ENCODE data around the gene ZPLD1. TPM values are rescaled to one million over a fixed set of nuclear protein-coding genes. Genes with fewer than 3 reads are reported as not detected.

ZPLD1 gene
- total RNA-seq, 2 experiments from 2014 or later: not detected

DNA sequence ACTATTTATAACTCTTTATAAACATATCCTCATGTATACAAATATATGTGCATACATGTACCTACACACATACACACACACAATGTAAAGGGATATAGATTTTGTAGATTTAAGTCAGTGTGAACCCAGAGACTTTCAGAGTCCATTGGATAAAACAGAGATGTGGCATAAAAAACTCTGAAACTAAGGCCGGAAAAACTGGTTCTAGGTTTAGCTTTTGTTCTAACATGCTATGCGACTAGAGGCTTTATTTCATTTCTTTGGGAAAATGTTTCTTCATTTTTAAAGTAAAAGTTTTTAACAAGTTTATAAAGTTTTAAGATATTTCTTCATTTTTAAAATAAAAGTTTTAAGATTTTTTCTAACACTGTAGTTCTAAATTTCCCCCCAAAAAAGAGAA lies 36.7 kb downstream of the ZPLD1 start:
- TF ChIP-seq EZH2phosphoT487 (IDR thresholded peaks at IDR 0.05; ENCODE audit: borderline replicate concordance, low read depth, low read length): no peak
- TF ChIP-seq, protein P1, sequence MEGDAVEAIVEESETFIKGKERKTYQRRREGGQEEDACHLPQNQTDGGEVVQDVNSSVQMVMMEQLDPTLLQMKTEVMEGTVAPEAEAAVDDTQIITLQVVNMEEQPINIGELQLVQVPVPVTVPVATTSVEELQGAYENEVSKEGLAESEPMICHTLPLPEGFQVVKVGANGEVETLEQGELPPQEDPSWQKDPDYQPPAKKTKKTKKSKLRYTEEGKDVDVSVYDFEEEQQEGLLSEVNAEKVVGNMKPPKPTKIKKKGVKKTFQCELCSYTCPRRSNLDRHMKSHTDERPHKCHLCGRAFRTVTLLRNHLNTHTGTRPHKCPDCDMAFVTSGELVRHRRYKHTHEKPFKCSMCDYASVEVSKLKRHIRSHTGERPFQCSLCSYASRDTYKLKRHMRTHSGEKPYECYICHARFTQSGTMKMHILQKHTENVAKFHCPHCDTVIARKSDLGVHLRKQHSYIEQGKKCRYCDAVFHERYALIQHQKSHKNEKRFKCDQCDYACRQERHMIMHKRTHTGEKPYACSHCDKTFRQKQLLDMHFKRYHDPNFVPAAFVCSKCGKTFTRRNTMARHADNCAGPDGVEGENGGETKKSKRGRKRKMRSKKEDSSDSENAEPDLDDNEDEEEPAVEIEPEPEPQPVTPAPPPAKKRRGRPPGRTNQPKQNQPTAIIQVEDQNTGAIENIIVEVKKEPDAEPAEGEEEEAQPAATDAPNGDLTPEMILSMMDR (conservative IDR thresholded peaks at IDR 0.05; ENCODE audit: low read length): no peak
- POLR2A ChIA-PET: no interaction called here
- H3K36me3 ChIP-seq (ENCODE audit: insufficient read depth, low read length): no peaks in the 10 kb centered on the region
- H3K27ac ChIP-seq (ENCODE audit: low read depth, low read length, poor library complexity, severe bottlenecking): no peak overlapping the region
- H3K9me3 ChIP-seq (ENCODE audit: low read length): no peaks in the 10 kb centered on the region
- BruUV-seq (replicated peaks): no TSS peak
- no peak overlapping the region for H2AFZ ChIP-seq (ENCODE audit: low read length)
- H3K4me3 ChIP-seq (ENCODE audit: low read depth, low read length, poor library complexity, severe bottlenecking): no peak overlapping the region
- H3K79me2 ChIP-seq (ENCODE audit: insufficient read depth, low read depth, low read length): no peaks in the 10 kb centered on the region
- CTCF ChIA-PET (ENCODE audit: unreplicated experiment): no interaction called here
- no peaks in the 10 kb centered on the region for H4K20me1 ChIP-seq (ENCODE audit: insufficient read depth, low read length)
- H3K4me2 ChIP-seq (ENCODE audit: low read length): no peak overlapping the region
- H3K9me2 ChIP-seq (ENCODE audit: insufficient read depth, low read length): no peaks in the 10 kb centered on the region
- DNase-seq (ENCODE audit: low spot score): no peak
- H3K4me1 ChIP-seq (ENCODE audit: insufficient read depth, low read length, poor library complexity, severe bottlenecking): no peaks in the 10 kb centered on the region
- intact Hi-C loops (cut with micrococcal nuclease; ENCODE audit: unreplicated experiment): no loop called here

DNA sequence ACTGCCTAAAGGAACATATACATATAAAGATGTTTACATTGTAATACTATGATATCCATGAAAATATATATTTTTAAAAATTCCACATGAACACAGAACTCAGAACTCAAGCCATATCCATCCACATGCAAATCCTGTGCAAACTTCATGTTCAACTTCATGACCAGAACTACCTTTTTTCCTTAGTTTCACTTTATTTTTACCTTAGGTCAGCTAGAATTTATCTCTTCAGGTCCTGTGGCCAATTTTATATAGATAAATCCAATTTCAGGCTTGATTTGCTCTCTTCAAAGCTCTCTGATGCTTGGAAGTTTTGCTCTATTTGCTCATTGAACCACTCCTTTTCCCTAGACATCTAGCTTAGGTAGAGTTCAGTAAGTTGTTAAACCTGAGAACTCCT lies 38.8 kb downstream of the ZPLD1 start:
- Histone ChIP-seq H3K4me3 (ENCODE audit: low read depth, low read length, poor library complexity, severe bottlenecking) (no peak overlapping the region), H3K79me2 (ENCODE audit: insufficient read depth, low read depth, low read length) (no peaks in the 10 kb centered on the region), H2AFZ (ENCODE audit: low read length) (no peak overlapping the region), H3K36me3 (ENCODE audit: insufficient read depth, low read length) (no peaks in the 10 kb centered on the region), H3K4me2 (ENCODE audit: low read length) (no peak overlapping the region), H3K27ac (ENCODE audit: low read depth, low read length, poor library complexity, severe bottlenecking) (no peak overlapping the region), H3K9me3 (ENCODE audit: low read length) (no peaks in the 10 kb centered on the region), H3K9me2 (ENCODE audit: insufficient read depth, low read length) (no peaks in the 10 kb centered on the region), H4K20me1 (ENCODE audit: insufficient read depth, low read length) (no peaks in the 10 kb centered on the region), H3K4me1 (ENCODE audit: insufficient read depth, low read length, poor library complexity, severe bottlenecking) (no peaks in the 10 kb centered on the region)
- POLR2A ChIA-PET: no interaction called here
- TF ChIP-seq, protein P1 (conservative IDR thresholded peaks at IDR 0.05; ENCODE audit: low read length): no peak
- no peak for TF ChIP-seq EZH2phosphoT487 (IDR thresholded peaks at IDR 0.05; ENCODE audit: borderline replicate concordance, low read depth, low read length)
- intact Hi-C loops (cut with micrococcal nuclease; ENCODE audit: unreplicated experiment): no loop called here
- no TSS peak for BruUV-seq (replicated peaks)
- DNase-seq (ENCODE audit: low spot score): no peak
- CTCF ChIA-PET (ENCODE audit: unreplicated experiment): no interaction called here

DNA sequence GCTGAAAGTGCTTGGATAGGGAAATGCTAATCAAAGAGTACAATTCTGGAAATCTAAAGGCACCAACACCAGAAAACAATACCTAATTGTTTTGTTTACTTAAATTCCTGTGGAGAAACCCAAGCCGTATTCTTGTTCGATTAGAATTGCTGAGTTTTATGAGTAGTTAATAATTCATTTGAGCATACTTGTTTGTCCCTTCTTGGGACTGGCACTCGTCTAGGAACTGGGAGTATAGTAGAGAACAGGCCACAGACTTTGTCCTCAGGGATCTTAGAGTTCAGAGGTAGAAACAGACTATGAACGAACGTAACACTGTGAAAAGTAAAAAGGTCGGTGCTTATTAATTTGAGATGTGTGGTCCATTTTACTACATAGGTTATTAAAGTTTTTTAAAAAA lies 39.4 kb downstream of the ZPLD1 start:
- ChIA-PET POLR2A (no interaction called here), CTCF (ENCODE audit: unreplicated experiment) (no interaction called here)
- TF ChIP-seq, protein P1 (conservative IDR thresholded peaks at IDR 0.05; ENCODE audit: low read length): no peak
- no peak for TF ChIP-seq EZH2phosphoT487 (IDR thresholded peaks at IDR 0.05; ENCODE audit: borderline replicate concordance, low read depth, low read length)
- no peaks in the 10 kb centered on the region for H3K9me3 ChIP-seq (ENCODE audit: low read length)
- H3K27ac ChIP-seq (ENCODE audit: low read depth, low read length, poor library complexity, severe bottlenecking): no peak overlapping the region
- no TSS peak for BruUV-seq (replicated peaks)
- intact Hi-C loops (cut with micrococcal nuclease; ENCODE audit: unreplicated experiment): no loop called here
- H2AFZ ChIP-seq (ENCODE audit: low read length): no peak overlapping the region
- no peaks in the 10 kb centered on the region for H4K20me1 ChIP-seq (ENCODE audit: insufficient read depth, low read length)
- no peaks in the 10 kb centered on the region for H3K36me3 ChIP-seq (ENCODE audit: insufficient read depth, low read length)
- no peak for DNase-seq (ENCODE audit: low spot score)
- H3K4me3 ChIP-seq (ENCODE audit: low read depth, low read length, poor library complexity, severe bottlenecking): no peak overlapping the region
- no peaks in the 10 kb centered on the region for H3K4me1 ChIP-seq (ENCODE audit: insufficient read depth, low read length, poor library complexity, severe bottlenecking)
- H3K9me2 ChIP-seq (ENCODE audit: insufficient read depth, low read length): no peaks in the 10 kb centered on the region
- H3K79me2 ChIP-seq (ENCODE audit: insufficient read depth, low read depth, low read length): no peaks in the 10 kb centered on the region
- no peak overlapping the region for H3K4me2 ChIP-seq (ENCODE audit: low read length)

Data from OCI-LY7 (cell line).